GM21381 (cell line): ENCODE results near the gene NF2.
"Not testable (repeated sequence)": the region's sequence is repeated elsewhere in the genome, so short reads cannot be mapped to it uniquely, and the experiment has no call there.

ENCODE experiments used
- ATAC-seq: cut with Tn5 transposase; IDR thresholded peaks from one replicate; pipeline ENCODE4 v1.9.1; 2021; ENCODE audit warnings: mild to moderate bottlenecking, moderate library complexity; ENCODE audit not compliant: unreplicated experiment

Gene NF2

DNA sequence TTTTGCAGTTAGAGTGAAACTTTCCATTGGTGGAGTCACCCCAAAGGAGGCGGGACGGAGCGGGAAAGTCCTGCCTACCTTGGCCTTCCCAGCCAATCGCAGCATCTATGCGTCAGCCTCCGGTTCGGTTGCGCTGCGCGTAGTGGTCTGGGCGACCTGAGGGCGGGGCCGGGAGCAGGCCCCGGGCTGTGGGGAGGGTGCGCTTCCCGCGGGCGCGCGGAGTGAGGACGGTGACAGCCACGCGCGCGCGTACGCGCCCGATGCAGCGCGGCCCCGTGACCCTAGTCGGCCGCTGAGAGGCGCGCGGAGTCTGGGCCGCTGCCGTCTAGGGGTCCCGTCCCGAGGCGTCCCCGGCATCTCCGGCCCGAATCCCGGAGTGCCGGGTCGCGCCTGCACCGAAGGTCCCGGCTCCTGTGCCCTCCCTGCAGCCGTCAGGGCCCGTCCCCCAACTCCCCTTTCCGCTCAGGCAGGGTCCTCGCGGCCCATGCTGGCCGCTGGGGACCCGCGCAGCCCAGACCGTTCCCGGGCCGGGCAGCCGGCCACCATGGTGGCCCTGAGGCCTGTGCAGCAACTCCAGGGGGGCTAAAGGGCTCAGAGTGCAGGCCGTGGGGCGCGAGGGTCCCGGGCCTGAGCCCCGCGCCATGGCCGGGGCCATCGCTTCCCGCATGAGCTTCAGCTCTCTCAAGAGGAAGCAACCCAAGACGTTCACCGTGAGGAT, at the start of gene NF2:
TSS of gene NF2 (plus strand) at position 276 of the 718 bp plus-strand sequence. CDS start at position 642, 366 bp downstream.
- ATAC-seq: peak; percentile 96

DNA sequence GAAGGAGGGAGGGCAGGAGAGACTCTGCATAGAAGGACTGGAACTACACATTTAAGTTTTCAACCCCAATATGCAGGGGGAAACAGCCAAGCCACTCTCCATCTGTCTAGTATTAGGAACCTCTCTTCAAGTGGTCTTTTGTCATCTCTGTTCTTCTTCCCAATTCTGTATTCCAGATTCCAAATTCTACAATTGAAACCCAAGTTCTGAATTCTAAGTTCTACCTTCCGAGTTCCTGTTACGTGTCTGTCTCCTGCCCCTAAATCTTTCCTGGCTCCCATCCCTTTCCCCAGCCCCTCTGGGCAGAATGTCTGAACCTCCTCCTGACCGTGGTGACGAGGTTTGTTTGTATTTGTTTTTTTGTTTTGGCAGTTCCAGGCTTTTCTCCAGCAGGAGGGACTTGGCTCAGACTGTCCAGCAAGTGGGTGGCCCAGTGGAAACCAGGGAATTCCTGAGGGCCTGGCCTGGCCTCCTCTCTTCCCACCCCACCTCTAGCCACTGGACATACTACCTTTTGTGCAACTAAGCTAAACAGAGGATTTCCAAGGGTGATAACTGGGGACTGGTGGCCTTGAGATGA, 48.3 kb upstream of the NF2 start:
- no peak for ATAC-seq

DNA sequence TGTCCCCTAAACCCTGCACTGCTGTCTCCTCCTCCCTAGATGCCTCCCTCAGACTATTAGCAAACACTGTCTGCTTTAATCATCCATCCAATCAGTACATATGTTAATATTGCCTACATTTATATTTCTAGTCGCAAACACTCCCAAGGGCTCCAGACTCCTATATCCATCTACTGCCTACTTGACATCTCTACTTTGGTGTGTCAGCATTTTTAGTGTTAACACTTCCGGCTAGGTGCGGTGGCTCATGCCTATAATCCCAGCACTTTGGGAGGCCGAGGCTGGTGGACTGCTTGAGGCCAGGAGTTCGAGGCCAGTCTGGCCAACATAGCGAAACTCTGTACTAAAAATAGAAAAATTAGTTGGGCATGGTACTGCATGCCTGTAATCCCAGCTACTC, 44.4 kb upstream of the NF2 start:
- ATAC-seq: no peak

DNA sequence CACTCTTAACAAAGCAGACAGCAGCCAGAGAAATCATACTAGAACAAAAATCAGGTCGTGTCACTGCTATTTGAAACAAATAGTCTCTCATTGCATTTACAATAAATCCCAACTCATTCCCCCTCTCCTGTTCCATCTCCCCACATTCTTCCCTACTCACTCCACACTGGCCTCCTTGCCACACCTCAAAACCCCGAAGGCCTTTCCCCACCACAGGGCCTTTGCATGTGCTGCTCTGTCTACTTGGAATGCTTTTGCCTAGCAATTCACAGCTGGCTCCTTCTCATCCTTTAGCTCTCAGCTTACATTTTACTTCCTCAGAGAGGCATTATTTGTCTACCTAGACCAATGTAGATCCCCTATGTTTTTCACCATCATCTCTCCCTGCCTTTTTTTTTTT, 43.6 kb upstream of the NF2 start:
- ATAC-seq: no peak

DNA sequence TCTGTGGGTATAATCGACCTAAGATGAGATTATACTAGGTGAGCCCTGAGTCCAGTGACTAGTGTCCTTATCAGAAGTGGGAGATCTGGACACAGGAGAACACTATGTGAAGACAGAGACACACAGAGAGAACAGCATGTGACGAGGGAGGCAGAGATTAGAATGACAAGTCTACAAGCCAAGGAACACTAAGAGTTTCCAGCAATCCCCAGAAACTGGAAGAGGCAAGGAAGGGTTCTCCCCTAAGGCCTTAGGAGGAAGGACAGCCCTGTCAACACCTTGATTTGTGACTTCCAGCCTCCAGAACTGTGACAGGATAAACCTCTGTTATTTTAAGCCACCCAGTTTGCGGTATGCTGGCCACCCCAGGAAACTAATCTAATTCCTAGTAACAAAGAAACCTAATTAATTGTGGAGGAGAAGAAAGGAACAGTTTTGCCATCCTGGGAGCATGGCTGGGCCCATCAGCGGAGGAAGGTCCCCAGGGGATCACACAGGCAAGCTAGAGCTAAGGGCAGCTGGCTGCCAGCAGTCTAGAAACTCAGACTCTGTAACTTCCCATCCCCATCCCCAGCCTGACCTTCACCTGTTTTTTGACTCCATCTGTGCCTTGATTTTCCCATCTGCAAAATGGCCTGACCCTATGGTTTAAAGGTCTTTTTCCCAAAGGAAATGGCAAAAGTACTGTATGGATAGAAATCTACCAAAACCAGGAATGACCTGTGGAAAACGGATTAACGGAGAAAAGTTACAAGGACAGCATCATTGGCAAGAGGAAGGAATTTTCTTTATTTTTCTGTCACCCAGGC, 39.6 kb upstream of the NF2 start:
- no peak for ATAC-seq

DNA sequence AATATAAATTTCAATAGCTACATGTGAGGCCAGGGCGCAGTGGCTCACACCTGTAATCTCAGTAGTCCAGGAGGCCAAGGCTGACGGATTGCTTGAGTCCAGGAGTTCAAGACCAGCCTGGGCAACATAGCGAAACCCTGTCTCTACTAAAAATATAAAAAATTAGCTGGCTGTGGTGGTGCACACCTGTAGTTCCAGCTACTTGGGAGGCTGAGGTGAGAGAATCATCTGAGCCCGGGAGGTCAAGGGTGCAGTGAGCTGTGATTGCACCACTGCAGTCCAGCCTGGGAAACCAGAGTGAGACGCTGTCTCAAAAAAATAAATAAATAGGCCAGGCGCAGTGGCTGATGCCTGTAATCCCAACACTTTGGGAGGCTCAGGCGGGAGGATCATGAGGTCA, 36.9 kb upstream of the NF2 start:
- not testable (repeated sequence) for ATAC-seq

DNA sequence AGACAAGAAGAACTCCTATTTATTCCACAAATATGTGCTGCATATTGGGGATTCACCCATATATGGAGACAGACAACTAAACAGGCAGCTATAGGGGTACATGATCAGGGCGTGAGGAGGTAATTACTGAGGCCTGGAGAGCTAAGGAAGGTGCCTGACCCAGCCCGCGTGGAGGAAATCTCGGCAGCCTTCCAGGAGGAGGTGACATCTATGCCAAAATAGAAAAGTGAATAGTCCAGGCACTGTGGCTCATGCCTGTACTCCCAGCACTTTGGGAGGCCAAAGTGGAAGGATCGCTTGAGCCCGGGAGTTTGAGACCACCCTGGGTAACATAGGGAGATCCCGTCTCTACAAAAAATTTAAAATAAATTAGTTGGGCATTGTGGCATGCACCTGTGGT, 36.1 kb upstream of the NF2 start:
- ATAC-seq: no peak

DNA sequence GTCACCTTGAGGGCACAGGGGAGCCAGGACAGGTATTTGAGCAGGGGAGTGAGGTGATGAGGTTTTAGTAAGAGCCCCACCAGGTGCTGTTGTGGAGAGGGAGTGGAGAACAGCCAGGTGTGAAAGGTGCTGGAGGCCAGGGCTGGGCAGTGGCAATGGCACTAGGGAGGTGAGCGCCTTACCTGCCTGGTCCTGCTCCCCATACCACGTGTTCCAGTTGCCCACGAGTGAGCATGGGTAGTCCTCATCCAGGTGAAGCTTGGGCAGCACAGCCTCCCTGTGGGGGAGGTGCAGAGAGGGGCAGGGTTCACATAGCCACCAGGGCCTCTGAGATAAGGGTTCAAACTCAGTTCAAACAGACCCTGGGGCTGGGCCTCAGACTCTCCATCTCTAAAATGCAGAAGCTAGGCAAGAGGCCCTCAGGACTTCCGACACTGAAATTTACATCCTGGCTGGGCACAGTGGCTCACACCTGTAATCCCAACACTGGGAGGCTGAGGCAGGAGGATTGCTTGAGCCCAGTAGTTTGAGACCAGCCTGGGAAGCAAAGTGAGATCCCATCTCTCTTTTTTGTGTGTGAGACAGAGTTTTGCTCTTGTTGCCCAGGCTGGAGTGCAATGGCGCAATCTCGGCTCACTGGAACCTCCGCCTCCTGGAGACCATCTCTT, 34.3 kb upstream of the NF2 start:
- ATAC-seq: no peak

DNA sequence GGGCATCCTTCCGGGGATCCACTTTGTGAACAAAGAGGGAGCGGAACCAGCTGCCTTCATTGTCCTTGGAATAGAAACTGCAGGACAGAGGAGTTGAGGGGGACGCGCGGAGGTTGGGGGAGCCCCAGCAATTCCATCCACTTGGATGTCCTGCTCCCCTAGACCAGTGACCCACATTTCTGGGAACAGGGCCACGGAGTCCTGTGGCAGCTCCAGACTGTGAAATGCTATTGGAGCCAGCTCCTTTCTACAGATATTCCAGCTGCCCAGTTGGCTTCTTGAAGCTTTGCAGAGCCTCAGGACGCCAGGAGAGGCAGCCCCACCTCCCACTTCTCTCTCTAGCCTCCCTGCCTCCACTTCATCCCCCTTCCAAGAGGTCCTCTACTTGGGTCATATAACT, 33.0 kb upstream of the NF2 start:
- no peak for ATAC-seq

DNA sequence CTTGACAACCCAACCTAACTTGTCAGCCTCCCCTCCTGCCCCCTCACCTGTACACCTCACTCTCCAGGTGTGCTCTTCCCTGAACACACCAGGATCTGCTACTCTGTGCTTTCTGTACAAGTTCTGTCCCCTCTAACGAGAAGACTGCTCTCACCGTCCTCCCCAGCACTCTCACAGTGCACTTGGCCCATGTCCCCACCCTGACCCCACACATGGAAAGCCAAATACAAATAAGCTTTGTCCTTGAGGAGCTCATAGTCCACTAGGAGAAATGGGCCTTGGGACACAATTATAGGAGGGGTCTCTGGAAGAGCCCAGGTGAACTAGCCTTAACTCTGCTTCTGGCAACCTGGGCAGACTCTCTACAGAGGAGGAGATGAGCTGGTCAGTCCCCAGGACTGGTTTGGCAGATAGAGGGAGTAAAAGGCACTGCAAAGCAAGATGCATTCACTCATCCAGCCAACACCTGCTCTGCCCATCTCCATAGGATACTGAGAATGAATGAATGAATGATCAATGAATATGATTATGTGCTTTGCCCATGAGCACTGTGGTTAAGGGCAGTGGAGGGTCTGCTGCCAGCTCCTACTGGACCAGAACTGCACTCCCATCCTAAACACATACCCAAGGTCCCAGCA, 32.4 kb upstream of the NF2 start:
- no peak for ATAC-seq

DNA sequence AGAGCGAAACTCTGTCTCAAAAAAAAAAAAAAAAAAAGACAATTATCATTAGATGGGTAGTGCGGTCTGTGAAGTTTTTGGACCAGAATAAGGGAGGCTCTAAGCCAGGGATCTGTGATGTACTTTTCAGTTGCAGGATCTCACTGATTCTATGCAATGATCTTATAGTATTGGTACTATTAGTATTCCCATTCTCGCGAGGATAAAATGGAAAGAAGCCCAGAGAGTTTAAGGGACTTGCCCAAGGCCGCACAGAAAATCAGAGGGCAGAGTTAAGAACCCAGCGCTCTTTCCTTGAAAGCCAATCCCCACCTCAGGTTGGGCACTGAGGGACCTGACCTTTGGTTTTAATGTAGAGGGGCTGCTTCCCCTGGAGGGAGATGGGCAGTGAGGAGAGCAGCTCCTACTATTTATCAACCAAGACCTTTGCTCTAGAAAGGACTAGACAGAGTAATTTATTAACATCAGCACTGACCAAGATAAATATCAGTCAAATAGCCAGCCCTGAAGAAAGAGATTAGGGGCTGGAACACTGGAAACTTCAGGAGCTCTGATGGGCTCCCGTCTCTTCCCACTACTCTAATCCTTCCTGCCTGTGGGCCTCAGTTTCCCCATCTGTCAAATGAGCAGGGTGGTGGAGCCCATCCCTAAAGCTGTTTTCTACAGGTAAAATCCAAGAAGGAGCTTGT, 28.5 kb upstream of the NF2 start:
- ATAC-seq: no peak

DNA sequence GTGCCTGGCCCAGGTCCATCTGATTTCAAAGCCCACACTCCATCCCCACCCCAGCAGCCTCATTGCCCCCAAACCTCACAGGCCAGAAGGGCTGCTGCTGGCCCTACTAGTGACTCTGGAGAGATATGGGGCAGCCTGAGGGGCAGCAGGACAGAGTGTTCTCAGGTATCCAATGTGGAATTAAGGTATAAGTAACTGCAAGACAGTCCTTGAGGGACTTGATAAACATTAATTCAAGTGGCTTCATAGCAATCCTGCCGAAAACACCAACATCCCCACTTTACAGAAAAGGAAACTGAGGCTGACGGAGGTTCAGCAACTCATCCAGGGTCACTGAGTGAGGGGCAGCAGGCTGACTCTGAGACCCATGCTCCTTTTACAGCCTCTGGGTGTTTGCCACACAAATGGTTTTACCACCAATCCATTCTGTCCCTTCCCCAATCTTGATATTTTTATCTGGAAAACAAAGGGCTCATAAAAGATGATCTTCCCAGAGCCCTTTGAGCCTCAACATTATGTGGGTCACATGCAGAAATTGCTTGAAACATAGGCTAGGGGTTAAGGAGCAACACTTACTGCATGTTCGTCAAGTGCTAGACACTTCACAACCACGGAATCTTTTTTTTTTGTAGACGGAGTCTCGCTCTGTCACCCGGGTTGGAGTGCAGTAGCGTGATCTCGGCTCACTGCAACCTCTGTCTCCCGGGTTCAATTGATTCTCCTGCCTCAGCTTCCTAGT, 24.8 kb upstream of the NF2 start:
- no peak for ATAC-seq

DNA sequence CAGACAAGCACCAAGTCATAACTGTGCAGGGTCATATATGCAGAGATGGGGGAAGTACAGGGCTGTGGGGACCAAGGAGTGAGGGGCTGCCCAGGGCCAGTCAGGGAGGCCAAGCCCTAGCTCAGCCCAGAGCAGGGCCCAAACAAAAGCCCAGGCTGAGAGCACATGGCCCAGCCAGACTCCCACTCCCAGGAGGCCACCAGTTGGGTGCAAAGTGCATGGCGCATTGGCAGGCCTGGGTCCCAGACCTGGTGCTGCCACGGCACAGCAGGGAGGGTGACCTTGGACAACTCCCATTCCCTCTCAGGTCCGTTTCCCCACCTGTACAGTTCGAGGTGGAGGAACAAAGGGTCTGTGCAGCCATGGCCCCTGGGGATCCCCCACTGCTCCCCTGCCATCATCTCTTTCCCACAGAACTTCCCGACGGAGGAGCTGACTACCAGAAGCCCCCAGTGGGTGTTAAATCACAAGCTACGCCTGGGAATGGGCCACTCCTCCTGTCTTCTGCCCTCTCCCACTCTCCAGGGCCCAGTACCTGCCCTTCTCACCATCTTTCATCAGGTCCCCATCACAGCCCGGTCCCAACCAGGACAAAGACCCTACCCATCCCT, 23.1 kb upstream of the NF2 start:
- peak; percentile 15 for ATAC-seq

DNA sequence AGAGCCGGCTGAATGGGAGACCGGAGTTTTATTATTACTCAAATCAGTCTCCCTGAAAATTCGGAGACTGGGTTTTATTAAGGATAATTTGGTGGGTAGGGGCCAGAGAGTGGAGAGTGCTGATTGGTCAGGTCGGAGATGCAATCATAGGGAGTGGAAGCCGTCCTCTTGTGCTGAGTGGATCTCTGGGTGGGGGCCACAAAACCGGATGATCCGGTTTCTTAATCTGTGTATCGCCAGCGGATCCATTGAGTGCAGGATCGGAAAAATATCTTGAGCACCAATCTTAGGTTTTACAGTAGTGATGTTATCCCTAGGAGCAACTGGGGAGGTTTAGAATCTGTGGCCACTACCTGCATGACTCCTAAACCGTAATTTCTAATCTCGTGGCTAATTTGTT, 21.6 kb upstream of the NF2 start:
- no peak for ATAC-seq

DNA sequence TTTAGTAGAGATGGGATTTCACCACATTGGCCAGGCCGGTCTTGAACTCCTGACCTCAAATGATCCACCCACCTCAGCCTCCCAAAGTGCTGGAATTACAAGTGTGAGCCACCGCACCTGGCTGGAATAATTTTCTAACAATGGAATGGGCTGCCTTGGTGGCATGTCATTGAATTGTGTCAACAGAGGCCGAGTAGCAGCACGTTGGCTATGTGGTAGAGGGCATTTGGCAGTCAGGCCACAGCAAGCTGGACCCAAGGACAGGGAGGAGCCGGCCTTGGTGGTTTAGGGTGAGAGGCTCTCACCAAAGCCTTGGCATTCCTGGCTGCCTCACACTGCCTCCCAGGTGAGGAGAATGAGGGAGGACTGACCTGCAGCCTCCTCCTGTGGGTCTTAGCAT, 18.5 kb upstream of the NF2 start:
- ATAC-seq: no peak

DNA sequence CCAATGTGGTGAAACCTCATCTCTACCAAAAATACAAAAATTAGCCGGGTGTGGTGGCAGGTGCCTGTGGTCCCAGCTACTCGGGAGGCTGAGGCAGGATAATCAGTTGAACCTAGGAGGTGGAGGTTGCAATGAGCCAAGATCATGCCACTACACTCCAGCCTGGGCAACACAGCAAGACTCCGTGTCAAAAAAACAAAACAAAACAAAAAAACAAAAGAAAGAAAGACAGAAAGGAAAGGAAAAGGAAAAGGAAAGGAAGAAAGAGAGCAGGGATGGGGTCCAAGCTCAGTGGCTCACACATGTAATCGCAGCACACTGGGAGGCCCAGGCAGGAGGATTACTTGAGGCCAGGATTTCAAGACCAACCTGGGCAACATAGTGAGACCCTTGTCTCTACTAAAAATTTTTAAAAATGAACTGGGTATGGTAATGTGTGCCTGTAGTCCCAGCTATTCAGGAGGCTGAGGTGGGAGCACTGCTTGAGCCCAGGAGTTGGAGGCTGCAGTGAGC, 17.2 kb upstream of the NF2 start:
- not testable (repeated sequence) for ATAC-seq

DNA sequence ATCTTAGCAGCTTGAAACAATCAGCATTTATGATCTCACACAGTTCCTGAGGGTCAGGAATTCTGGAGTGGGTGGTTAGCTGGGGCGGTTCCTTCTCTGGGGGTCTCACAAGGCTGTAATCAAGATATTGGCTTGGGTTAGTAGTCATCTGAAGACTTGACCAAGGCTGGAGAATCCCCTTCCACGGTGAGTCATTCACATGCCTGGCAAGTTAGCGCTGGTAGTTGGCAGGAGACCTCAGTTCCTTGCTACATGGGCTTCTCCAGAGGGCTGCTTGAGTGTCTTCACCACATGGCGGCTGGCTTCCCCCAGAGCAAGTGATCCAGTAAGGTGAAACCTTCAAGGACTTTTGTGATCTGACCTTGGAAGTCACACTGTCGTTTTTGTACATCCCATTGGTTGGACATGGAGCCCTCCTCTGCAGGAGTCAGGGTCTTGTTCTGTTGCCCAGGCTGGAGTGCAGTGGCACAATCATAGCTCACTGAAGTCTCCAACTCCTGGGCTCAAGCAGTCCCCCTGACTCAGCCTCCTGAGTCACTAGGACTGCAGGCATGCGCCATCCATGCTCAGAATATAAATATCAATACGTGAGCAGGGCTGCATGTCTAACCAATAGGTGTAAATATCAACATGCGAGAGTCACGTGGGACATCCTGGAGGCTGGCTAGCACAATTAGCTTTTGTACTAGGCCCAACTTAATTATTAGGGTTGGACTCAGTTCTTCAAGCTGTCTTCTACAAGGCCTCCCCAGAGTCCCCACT, 15.3 kb upstream of the NF2 start:
- ATAC-seq: no peak

DNA sequence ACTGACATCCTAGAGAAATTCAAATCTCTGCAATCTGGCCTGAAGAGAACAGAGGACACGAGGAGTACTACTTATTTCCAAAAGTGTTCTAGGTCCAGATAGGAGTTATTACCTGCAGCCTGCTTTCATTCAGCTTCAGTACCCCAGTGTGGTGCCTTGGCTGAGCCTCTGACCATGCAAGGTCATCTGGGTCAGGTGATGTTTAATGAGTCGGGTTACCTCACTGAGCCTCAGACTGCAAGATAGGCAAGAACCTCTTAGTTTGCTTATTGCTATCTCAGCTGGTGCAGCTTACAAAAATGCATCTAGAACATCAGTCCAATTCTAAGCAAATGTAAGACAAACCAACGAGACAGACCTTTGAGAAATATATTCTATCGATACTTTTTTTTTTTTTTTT, 9.5 kb upstream of the NF2 start:
- ATAC-seq: no peak
